Measurements from ENCODE around the gene ALDH16A1. TPM values are rescaled to one million over a fixed set of nuclear protein-coding genes. Genes with fewer than 3 reads are reported as not detected.
"Not testable (repeated sequence)": the region's sequence is repeated elsewhere in the genome, so short reads cannot be mapped to it uniquely, and the experiment has no call there.

ALDH16A1 gene
- total and polyA plus RNA-seq, 10 donors: 38.7 to 99.9 (median 49.9) TPM

DNA sequence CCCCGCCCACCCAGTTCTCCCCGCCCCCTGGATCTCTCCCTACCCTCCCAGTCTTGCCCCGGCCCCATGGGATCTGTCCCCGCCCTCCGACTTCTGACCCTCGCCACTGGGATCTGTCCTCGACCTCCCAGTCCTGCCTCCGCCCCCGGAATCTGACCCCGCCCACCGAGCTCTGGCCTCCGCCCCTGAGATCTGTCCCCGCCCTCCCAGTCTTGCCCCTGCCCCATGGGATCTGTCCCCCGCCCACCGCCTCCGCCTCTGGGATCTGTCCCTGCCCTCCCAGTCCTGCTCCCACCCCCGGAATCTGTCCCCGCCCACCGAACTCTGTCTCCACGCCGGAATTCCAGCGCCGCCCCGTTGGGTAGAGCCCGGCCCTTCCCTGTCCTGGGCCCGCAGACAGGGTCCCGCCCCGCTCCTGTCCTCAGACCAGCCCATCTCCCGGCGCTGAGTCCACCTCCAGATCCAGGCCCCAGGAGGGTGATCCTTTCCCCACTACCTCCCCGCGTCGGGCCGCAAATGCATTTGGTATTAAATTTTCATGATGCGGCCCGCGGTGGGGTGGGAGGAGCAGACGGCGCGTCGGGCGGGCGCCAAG is 10.2 kb upstream of the ALDH16A1 start:
- intact Hi-C loops (cut with DNase I; ENCODE audit: low total_unique reads): loop anchor here (2.0 to 10.0 kb wide), 2 partner anchors 50 to 178 kb away; no protein-coding TSS in a partner anchor

GRCh38 chr19:49443366-49444099 is 9.5 kb upstream of the ALDH16A1 start:
- TF ChIP-seq POLR2A (IDR thresholded peaks at IDR 0.05) (peak in 1 of 3 donors; percentile 2), POLR2AphosphoS5 (IDR thresholded peaks at IDR 0.05) (peak; percentile 65 to 83 (median 76))
- TF ChIP-seq, protein P1, sequence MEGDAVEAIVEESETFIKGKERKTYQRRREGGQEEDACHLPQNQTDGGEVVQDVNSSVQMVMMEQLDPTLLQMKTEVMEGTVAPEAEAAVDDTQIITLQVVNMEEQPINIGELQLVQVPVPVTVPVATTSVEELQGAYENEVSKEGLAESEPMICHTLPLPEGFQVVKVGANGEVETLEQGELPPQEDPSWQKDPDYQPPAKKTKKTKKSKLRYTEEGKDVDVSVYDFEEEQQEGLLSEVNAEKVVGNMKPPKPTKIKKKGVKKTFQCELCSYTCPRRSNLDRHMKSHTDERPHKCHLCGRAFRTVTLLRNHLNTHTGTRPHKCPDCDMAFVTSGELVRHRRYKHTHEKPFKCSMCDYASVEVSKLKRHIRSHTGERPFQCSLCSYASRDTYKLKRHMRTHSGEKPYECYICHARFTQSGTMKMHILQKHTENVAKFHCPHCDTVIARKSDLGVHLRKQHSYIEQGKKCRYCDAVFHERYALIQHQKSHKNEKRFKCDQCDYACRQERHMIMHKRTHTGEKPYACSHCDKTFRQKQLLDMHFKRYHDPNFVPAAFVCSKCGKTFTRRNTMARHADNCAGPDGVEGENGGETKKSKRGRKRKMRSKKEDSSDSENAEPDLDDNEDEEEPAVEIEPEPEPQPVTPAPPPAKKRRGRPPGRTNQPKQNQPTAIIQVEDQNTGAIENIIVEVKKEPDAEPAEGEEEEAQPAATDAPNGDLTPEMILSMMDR (IDR thresholded peaks at IDR 0.05 in 8 of 11, conservative IDR thresholded peaks at IDR 0.05 in 3 of 11): peak; percentile 88 to 97 (median 93)
- 0 to 1% (median 0%) methylated on average over 37 to 47 of the region's 47 CpGs for WGBS, 5 donors
- H3K27me3 ChIP-seq (replicated peaks in 1 of 7): peaks cover 4 to 46% (median 41%) of the 10 kb centered on the region in 7 donors
- H3K4me1 ChIP-seq: peaks cover 0 to 63% (median 24%) of the 10 kb centered on the region in 6 donors
- peak; percentile 98 for DNase-seq
- no peaks in the 10 kb centered on the region for H3K9me3 ChIP-seq
- H3K36me3 ChIP-seq: peaks cover 0 to 26% (median 14%) of the 10 kb centered on the region in 6 donors
- peak overlapping the region; percentile 65 to 81 (median 76) for H3K4me3 ChIP-seq
- peak overlapping the region; percentile 14 to 87 (median 78) for H3K27ac ChIP-seq
- intact Hi-C loops (cut with DNase I; ENCODE audit: low total_unique reads): loop anchor here (2.0 to 10.0 kb wide), 2 partner anchors 51 to 179 kb away; no protein-coding TSS in a partner anchor

More for the DNA sequence above, 10.2 kb upstream of the ALDH16A1 start:
- no peak for TF ChIP-seq POLR2A (IDR thresholded peaks at IDR 0.05)
- no peak for TF ChIP-seq POLR2AphosphoS5 (IDR thresholded peaks at IDR 0.05)
- TF ChIP-seq, protein P1 (IDR thresholded peaks at IDR 0.05 in 8 of 11, conservative IDR thresholded peaks at IDR 0.05 in 3 of 11): no peak
- peak overlapping the region; percentile 65 to 81 (median 76) for H3K4me3 ChIP-seq
- peak overlapping the region; percentile 14 to 87 (median 78) for H3K27ac ChIP-seq
- peaks cover 0 to 19% (median 13%) of the 10 kb centered on the region in 6 donors for H3K36me3 ChIP-seq
- H3K4me1 ChIP-seq: peaks cover 0 to 56% (median 21%) of the 10 kb centered on the region in 6 donors
- no peaks in the 10 kb centered on the region for H3K9me3 ChIP-seq
- 1 to 2% (median 2%) methylated on average over 26 to 43 of the region's 43 CpGs for WGBS, 5 donors
- DNase-seq: peak; percentile 92
- peaks cover 4 to 53% (median 47%) of the 10 kb centered on the region in 7 donors for H3K27me3 ChIP-seq (replicated peaks in 1 of 7)

GRCh38 chr19:49444100-49444700 is 8.8 kb upstream of the ALDH16A1 start:
- H3K4me3 ChIP-seq: peak overlapping the region in 1 of 8 donors; percentile 81
- H3K27ac ChIP-seq: peak overlapping the region in 3 of 8 donors; percentile 74 to 86 (median 83)
- intact Hi-C loops (cut with DNase I; ENCODE audit: low total_unique reads): loop anchor here (10.0 kb wide), 1 partner anchor 179 kb away; no protein-coding TSS in a partner anchor
- H3K9me3 ChIP-seq, DNase-seq: not testable (repeated sequence)
- WGBS, 5 donors: 54 to 73% (median 66%) methylated on average over 5 of the region's 5 CpGs
- H3K4me1 ChIP-seq: peaks cover 0 to 68% (median 27%) of the 10 kb centered on the region in 6 donors
- peaks cover 0 to 32% (median 19%) of the 10 kb centered on the region in 6 donors for H3K36me3 ChIP-seq
- H3K27me3 ChIP-seq (replicated peaks in 1 of 7): peaks cover 1 to 40% (median 34%) of the 10 kb centered on the region in 7 donors

DNA sequence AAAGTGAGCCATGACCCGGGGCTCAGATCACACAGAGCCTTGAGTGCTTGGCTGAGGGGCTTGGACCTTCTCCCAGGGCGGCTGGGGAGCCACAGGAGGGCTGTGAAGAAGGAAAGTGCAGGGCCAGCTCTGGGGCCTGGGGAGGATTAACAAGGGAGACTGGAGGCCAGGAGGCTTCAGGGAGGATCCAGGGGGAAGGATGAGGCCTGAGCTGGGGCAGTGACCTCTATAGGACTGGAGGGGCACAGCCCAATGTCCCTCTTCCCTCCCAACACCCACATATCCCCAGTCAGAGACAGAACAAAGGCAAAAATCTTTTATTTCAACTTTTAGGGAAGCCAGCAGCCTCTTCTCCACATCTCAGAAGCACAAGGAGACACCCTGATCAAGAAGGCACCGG is 7.0 kb upstream of the ALDH16A1 start:
- Histone ChIP-seq H3K4me1 (peaks cover 0 to 83% (median 40%) of the 10 kb centered on the region in 6 donors), H3K27ac (no peak overlapping the region), H3K9me3 (no peaks in the 10 kb centered on the region), H3K36me3 (peaks cover 0 to 44% (median 22%) of the 10 kb centered on the region in 6 donors), H3K4me3 (no peak overlapping the region), H3K27me3 (replicated peaks in 1 of 7) (peaks cover 0 to 22% (median 16%) of the 10 kb centered on the region in 7 donors)
- 64 to 94% (median 89%) methylated on average over 3 of the region's 3 CpGs for WGBS, 5 donors
- no peak for DNase-seq
- TF ChIP-seq POLR2AphosphoS5 (IDR thresholded peaks at IDR 0.05) (no peak), POLR2A (IDR thresholded peaks at IDR 0.05) (no peak)
- TF ChIP-seq, protein P1 (IDR thresholded peaks at IDR 0.05 in 8 of 11, conservative IDR thresholded peaks at IDR 0.05 in 3 of 11): no peak
- intact Hi-C loops (cut with DNase I; ENCODE audit: low total_unique reads): loop anchor here (10.0 kb wide), 1 partner anchor 181 kb away; no protein-coding TSS in a partner anchor
